HG03108 (cell line): ENCODE measurements around the gene MYORG.

Experiments
- ATAC-seq: cut with Tn5 transposase; IDR thresholded peaks from one replicate; pipeline ENCODE4 v1.9.1; 2021; ENCODE audit warnings: moderate library complexity; ENCODE audit not compliant: unreplicated experiment

The MYORG gene

GRCh38 chr9:34376596-34377403 is at the start of gene MYORG:
Gene MYORG, minus strand, starts transcription at chr9:34376898. Its CDS starts 3,955 bp downstream, at chr9:34372943.
- ATAC-seq = peak; percentile 86

GRCh38 chr9:34419716-34420504 is 43.2 kb upstream of the MYORG start:
- ATAC-seq = no peak

- ATAC-seq = no peak
Measured at GRCh38 chr9:34417734-34418133, 41.0 kb upstream of the MYORG start.

GRCh38 chr9:34413231-34413852 is 36.6 kb upstream of the MYORG start:
- no peak for ATAC-seq

- no peak for ATAC-seq
Measured at GRCh38 chr9:34412336-34412735, 35.6 kb upstream of the MYORG start.

GRCh38 chr9:34409154-34409553 is 32.5 kb upstream of the MYORG start:
- ATAC-seq = no peak

- ATAC-seq = no peak
Measured at GRCh38 chr9:34408173-34408572, 31.5 kb upstream of the MYORG start.

- ATAC-seq = no peak
Measured at GRCh38 chr9:34406219-34406618, 29.5 kb upstream of the MYORG start.

- no peak for ATAC-seq
Measured at GRCh38 chr9:34405719-34406118, 29.0 kb upstream of the MYORG start.

- ATAC-seq = no peak
Measured at GRCh38 chr9:34403554-34404380, 27.1 kb upstream of the MYORG start.

GRCh38 chr9:34400686-34401602 is 24.2 kb upstream of the MYORG start:
- ATAC-seq = no peak

GRCh38 chr9:34400275-34400674 is 23.6 kb upstream of the MYORG start:
- no peak for ATAC-seq

GRCh38 chr9:34399729-34400128 is 23.0 kb upstream of the MYORG start:
- no peak for ATAC-seq

- no peak for ATAC-seq
Measured at GRCh38 chr9:34398875-34399274, 22.2 kb upstream of the MYORG start.

- no peak for ATAC-seq
Measured at GRCh38 chr9:34396276-34397214, 19.8 kb upstream of the MYORG start.

- ATAC-seq = no peak
Measured at GRCh38 chr9:34392511-34392910, 15.8 kb upstream of the MYORG start.

GRCh38 chr9:34387239-34387638 is 10.5 kb upstream of the MYORG start:
- no peak for ATAC-seq

- ATAC-seq = no peak
Measured at GRCh38 chr9:34386656-34387055, 10.0 kb upstream of the MYORG start.
